22Rv1 (cell line): ENCODE measurements around the gene GRB7.

Experiments used
- CTCF ChIP-seq: fragments of 450-650 bp; IDR thresholded peaks from 2 replicates; pipeline ENCODE4 v1.5.1; 2017; ENCODE audit warnings: mild to moderate bottlenecking
- ZFX ChIP-seq: fragments of 450-650 bp; IDR thresholded peaks from 2 replicates; pipeline ENCODE4 v1.6.1; 2017; ENCODE audit warnings: antibody characterized with exemption, borderline replicate concordance

DNA sequence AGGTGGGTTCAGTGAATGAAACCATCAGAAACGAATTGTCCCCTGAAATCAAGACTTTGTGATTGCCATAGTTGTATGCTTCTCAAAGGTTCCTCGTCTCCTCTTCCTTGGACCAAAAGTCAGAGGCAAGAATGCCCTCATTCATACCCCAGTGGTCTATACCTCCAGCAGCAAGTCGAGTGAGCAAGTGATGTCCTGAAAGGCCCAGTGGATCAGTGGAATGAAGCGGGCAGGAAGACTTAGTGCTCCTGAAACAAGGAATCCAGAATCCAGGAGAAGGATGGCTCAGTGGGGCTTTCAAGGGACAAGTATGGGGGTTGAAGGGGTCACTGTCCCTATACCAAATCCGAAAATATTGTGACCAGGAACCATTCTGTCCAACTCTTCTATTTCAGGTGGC lies 43.1 kb upstream of the GRB7 start:
- TF ChIP-seq CTCF (no peak), ZFX (no peak)
